Measurements from ENCODE around the gene CARD10. TPM values are rescaled to one million over a fixed set of nuclear protein-coding genes. Genes with fewer than 3 reads are reported as not detected.

Gene CARD10
- polyA plus RNA-seq, 1 of the 3 experiments (the other 2 are of a cell fraction), result 14.5 TPM

GRCh38 chr22:37443086-37443485 is 76.1 kb downstream of the CARD10 start:
- H3K9ac ChIP-seq, result no peak overlapping the region
- no peaks in the 10 kb centered on the region for H3K36me3 ChIP-seq (replicated peaks in 1 of 2; ENCODE audit: control insufficient read depth in 1 of 2, insufficient read depth in 2 of 2, low read length in 1 of 2)
- no peaks in the 10 kb centered on the region for H3K9me2 ChIP-seq
- DNase-seq, result no peak
- CTCF ChIA-PET, result interaction anchor here (1.3 to 7.6 kb wide), 2 partner anchors 13 to 15 kb away, joined by 4 to 57 read pairs; partner anchors contain the start of gene ELFN2
- no peaks in the 10 kb centered on the region for H3K79me2 ChIP-seq (ENCODE audit: insufficient read depth)
- no peak for TF ChIP-seq TAF1 (IDR thresholded peaks at IDR 0.05; ENCODE audit: borderline replicate concordance, low read depth, low read length)
- no peak for TF ChIP-seq MEF2A (IDR thresholded peaks at IDR 0.05; ENCODE audit: borderline replicate concordance, low read depth)
- no peak for TF ChIP-seq PBX3 (IDR thresholded peaks at IDR 0.05)
- no peak for TF ChIP-seq SIN3A (IDR thresholded peaks at IDR 0.05; ENCODE audit: borderline replicate concordance, low read depth, low read length)
- no peak for TF ChIP-seq FOXJ3 (CRISPR knock-in tag; IDR thresholded peaks at IDR 0.05)
- TF ChIP-seq FOSL2 (IDR thresholded peaks at IDR 0.05; ENCODE audit: borderline replicate concordance, low read depth), result no peak
- TF ChIP-seq CTCF (IDR thresholded peaks at IDR 0.05), result no peak
- no peak for TF ChIP-seq FOXM1 (IDR thresholded peaks at IDR 0.05; ENCODE audit: low read depth)
- no peak for TF ChIP-seq ELF1 (IDR thresholded peaks at IDR 0.05)
- TF ChIP-seq EZH2phosphoT487 (IDR thresholded peaks at IDR 0.05; ENCODE audit: borderline replicate concordance, low read depth), result no peak
- TF ChIP-seq USF2 (IDR thresholded peaks at IDR 0.05; ENCODE audit: borderline replicate concordance, low read depth, low read length), result no peak
- TF ChIP-seq GABPA (IDR thresholded peaks at IDR 0.05; ENCODE audit: low read depth), result no peak
- no peak for TF ChIP-seq RXRA (IDR thresholded peaks at IDR 0.05; ENCODE audit: borderline replicate concordance, low read depth)
- no peak for TF ChIP-seq JUND (IDR thresholded peaks at IDR 0.05)
- TF ChIP-seq YY1 (IDR thresholded peaks at IDR 0.05; ENCODE audit: low read depth), result no peak
- TF ChIP-seq USF1 (IDR thresholded peaks at IDR 0.05; ENCODE audit: borderline replicate concordance, low read depth), result no peak
- no peak for TF ChIP-seq TEAD4 (IDR thresholded peaks at IDR 0.05; ENCODE audit: borderline replicate concordance, insufficient read depth)
- no peak for TF ChIP-seq MXI1 (IDR thresholded peaks at IDR 0.05; ENCODE audit: low read depth, low read length)
- no peaks in the 10 kb centered on the region for H3K27me3 ChIP-seq (ENCODE audit: insufficient read depth)
- H4K20me1 ChIP-seq (ENCODE audit: insufficient read depth), result no peaks in the 10 kb centered on the region
- no peaks in the 10 kb centered on the region for H3K9me3 ChIP-seq
- POLR2A ChIA-PET, result no interaction called here
- H3F3A ChIP-seq (replicated peaks; ENCODE audit: insufficient read depth), result no peaks in the 10 kb centered on the region
- H3K27ac ChIP-seq (ENCODE audit: low read depth in 2 of 2, low read length in 1 of 2), result no peak overlapping the region
- H2AFZ ChIP-seq (ENCODE audit: low read depth), result no peak overlapping the region
- H3K4me1 ChIP-seq (ENCODE audit: control insufficient read depth in 1 of 2, insufficient read depth in 2 of 2, low read depth in 1 of 2, low read length in 1 of 2), result no peaks in the 10 kb centered on the region
- no peak overlapping the region for H3K4me2 ChIP-seq
- H3K4me3 ChIP-seq (ENCODE audit: low read depth in 2 of 2, low read length in 1 of 2), result no peak overlapping the region
- 96% methylated on average over 7 of the region's 7 CpGs for WGBS (ENCODE audit: low lambda C conversion rate)

Data from SK-N-SH (cell line).